ENCODE results near the gene ZNF605.

Gene ZNF605

GRCh38 chr12:132873724-132874123 lies 82.4 kb downstream of the ZNF605 start:
- WGBS, 2 donors (ENCODE audit: extremely low coverage in 2 of 2, insufficient read length in 2 of 2, insufficient replicate concordance in 1 of 2) = no CpG with 5 or more reads among the region's 10 CpGs
- H4K8ac ChIP-seq (ENCODE audit: low read depth, low read length) = no peak overlapping the region
- no peaks in the 10 kb centered on the region for H3K27me3 ChIP-seq (ENCODE audit: control insufficient read depth in 3 of 3, insufficient read depth in 3 of 3, low read depth in 1 of 3, low read length in 3 of 3)
- no peak overlapping the region for H3K4ac ChIP-seq (ENCODE audit: low read length)
- H2BK12ac ChIP-seq (ENCODE audit: low read length) = no peak overlapping the region
- H2AFZ ChIP-seq (ENCODE audit: low read length) = no peak overlapping the region
- no peak overlapping the region for H3K18ac ChIP-seq (ENCODE audit: low read length)
- H3K23ac ChIP-seq (ENCODE audit: low read depth, low read length, poor library complexity) = no peak overlapping the region
- no peak overlapping the region for H3K4me3 ChIP-seq (ENCODE audit: low read length in 2 of 2)
- no peak overlapping the region for H2BK120ac ChIP-seq (ENCODE audit: low read depth, low read length)
- no peak overlapping the region for H3K9ac ChIP-seq (ENCODE audit: low read depth, low read length, poor library complexity)
- H3K14ac ChIP-seq (ENCODE audit: low read length) = no peak overlapping the region
- no peak overlapping the region for H3K27ac ChIP-seq (replicated peaks; ENCODE audit: low read length)
- H2BK15ac ChIP-seq (ENCODE audit: low read length) = no peak overlapping the region
- no peak overlapping the region for H3K4me2 ChIP-seq (ENCODE audit: insufficient read depth, low read length, poor library complexity, severe bottlenecking)
- H2BK5ac ChIP-seq (ENCODE audit: low read length) = no peak overlapping the region
- DNase-seq (ENCODE audit: low spot score) = no peak
- H3K79me1 ChIP-seq (ENCODE audit: low read depth, low read length) = peaks cover 5% of the 10 kb centered on the region
- H3K36me3 ChIP-seq (replicated peaks in 1 of 2; ENCODE audit: control insufficient read depth in 2 of 2, insufficient read depth in 2 of 2, low read length in 2 of 2) = peaks cover 21 to 73% of the 10 kb centered on the region in 2 donors
- H4K91ac ChIP-seq (ENCODE audit: low read depth, low read length, poor library complexity) = no peak overlapping the region
- no peaks in the 10 kb centered on the region for H3K4me1 ChIP-seq (ENCODE audit: control insufficient read depth in 2 of 2, insufficient read depth in 1 of 2, low read depth in 1 of 2, low read length in 2 of 2)
- no peak overlapping the region for H2AK5ac ChIP-seq (ENCODE audit: low read depth, low read length)
- no peaks in the 10 kb centered on the region for H3K9me3 ChIP-seq (replicated peaks in 1 of 2; ENCODE audit: control insufficient read depth in 2 of 2, insufficient read depth in 1 of 2, low read depth in 1 of 2, low read length in 2 of 2)

GRCh38 chr12:132872975-132873421 lies 83.1 kb downstream of the ZNF605 start:
- peaks cover 5% of the 10 kb centered on the region for H3K79me1 ChIP-seq (ENCODE audit: low read depth, low read length)
- H2BK15ac ChIP-seq (ENCODE audit: low read length) = no peak overlapping the region
- no peak overlapping the region for H2AFZ ChIP-seq (ENCODE audit: low read length)
- no peak overlapping the region for H2BK5ac ChIP-seq (ENCODE audit: low read length)
- no peaks in the 10 kb centered on the region for H3K4me1 ChIP-seq (ENCODE audit: control insufficient read depth in 2 of 2, insufficient read depth in 1 of 2, low read depth in 1 of 2, low read length in 2 of 2)
- H4K8ac ChIP-seq (ENCODE audit: low read depth, low read length) = no peak overlapping the region
- no peak overlapping the region for H2BK120ac ChIP-seq (ENCODE audit: low read depth, low read length)
- no peak overlapping the region for H3K14ac ChIP-seq (ENCODE audit: low read length)
- H4K91ac ChIP-seq (ENCODE audit: low read depth, low read length, poor library complexity) = no peak overlapping the region
- H3K36me3 ChIP-seq (replicated peaks in 1 of 2; ENCODE audit: control insufficient read depth in 2 of 2, insufficient read depth in 2 of 2, low read length in 2 of 2) = peaks cover 21 to 75% of the 10 kb centered on the region in 2 donors
- no peak overlapping the region for H3K18ac ChIP-seq (ENCODE audit: low read length)
- no peak overlapping the region for H3K27ac ChIP-seq (replicated peaks; ENCODE audit: low read length)
- H3K9ac ChIP-seq (ENCODE audit: low read depth, low read length, poor library complexity) = no peak overlapping the region
- H3K4me3 ChIP-seq (ENCODE audit: low read length in 2 of 2) = no peak overlapping the region
- no peaks in the 10 kb centered on the region for H3K27me3 ChIP-seq (ENCODE audit: control insufficient read depth in 3 of 3, insufficient read depth in 3 of 3, low read depth in 1 of 3, low read length in 3 of 3)
- peak overlapping the region; percentile 2 for H3K23ac ChIP-seq (ENCODE audit: low read depth, low read length, poor library complexity)
- no peak overlapping the region for H2AK5ac ChIP-seq (ENCODE audit: low read depth, low read length)
- H3K4ac ChIP-seq (ENCODE audit: low read length) = no peak overlapping the region
- no peak overlapping the region for H2BK12ac ChIP-seq (ENCODE audit: low read length)
- no peak for DNase-seq (ENCODE audit: low spot score)
- WGBS, 2 donors (ENCODE audit: extremely low coverage in 2 of 2, insufficient read length in 2 of 2, insufficient replicate concordance in 1 of 2) = no CpG with 5 or more reads among the region's 12 CpGs
- H3K4me2 ChIP-seq (ENCODE audit: insufficient read depth, low read length, poor library complexity, severe bottlenecking) = no peak overlapping the region
- no peaks in the 10 kb centered on the region for H3K9me3 ChIP-seq (replicated peaks in 1 of 2; ENCODE audit: control insufficient read depth in 2 of 2, insufficient read depth in 1 of 2, low read depth in 1 of 2, low read length in 2 of 2)

- Histone ChIP-seq H3K27me3 (ENCODE audit: control insufficient read depth in 3 of 3, insufficient read depth in 3 of 3, low read depth in 1 of 3, low read length in 3 of 3) (no peaks in the 10 kb centered on the region), H2BK120ac (ENCODE audit: low read depth, low read length) (no peak overlapping the region), H3K27ac (replicated peaks; ENCODE audit: low read length) (no peak overlapping the region), H2AK5ac (ENCODE audit: low read depth, low read length) (no peak overlapping the region), H3K36me3 (replicated peaks in 1 of 2; ENCODE audit: control insufficient read depth in 2 of 2, insufficient read depth in 2 of 2, low read length in 2 of 2) (peaks cover 21 to 79% of the 10 kb centered on the region in 2 donors), H4K91ac (ENCODE audit: low read depth, low read length, poor library complexity) (no peak overlapping the region), H2AFZ (ENCODE audit: low read length) (no peak overlapping the region), H3K4me1 (ENCODE audit: control insufficient read depth in 2 of 2, insufficient read depth in 1 of 2, low read depth in 1 of 2, low read length in 2 of 2) (no peaks in the 10 kb centered on the region), H3K9me3 (replicated peaks in 1 of 2; ENCODE audit: control insufficient read depth in 2 of 2, insufficient read depth in 1 of 2, low read depth in 1 of 2, low read length in 2 of 2) (peaks cover 0 to under 1% of the 10 kb centered on the region in 2 donors), H3K23ac (ENCODE audit: low read depth, low read length, poor library complexity) (peak overlapping the region; percentile 2), H3K9ac (ENCODE audit: low read depth, low read length, poor library complexity) (no peak overlapping the region), H4K8ac (ENCODE audit: low read depth, low read length) (no peak overlapping the region), H2BK12ac (ENCODE audit: low read length) (no peak overlapping the region), H3K4me2 (ENCODE audit: insufficient read depth, low read length, poor library complexity, severe bottlenecking) (no peak overlapping the region), H3K18ac (ENCODE audit: low read length) (no peak overlapping the region), H2BK15ac (ENCODE audit: low read length) (no peak overlapping the region), H3K79me1 (ENCODE audit: low read depth, low read length) (peaks cover 5% of the 10 kb centered on the region), H3K4ac (ENCODE audit: low read length) (no peak overlapping the region), H3K4me3 (ENCODE audit: low read length in 2 of 2) (peak overlapping the region in 1 of 2 donors; percentile 30), H3K14ac (ENCODE audit: low read length) (no peak overlapping the region), H2BK5ac (ENCODE audit: low read length) (no peak overlapping the region)
- DNase-seq (ENCODE audit: low spot score) = no peak
- WGBS, 2 donors (ENCODE audit: extremely low coverage in 2 of 2, insufficient read length in 2 of 2, insufficient replicate concordance in 1 of 2) = no CpG with 5 or more reads among the region's 21 CpGs
Observed at GRCh38 chr12:132872073-132872855, 83.8 kb downstream of the ZNF605 start.

GRCh38 chr12:132869551-132869950 lies 86.6 kb downstream of the ZNF605 start:
- Histone ChIP-seq H2AFZ (ENCODE audit: low read length) (no peak overlapping the region), H2BK15ac (ENCODE audit: low read length) (no peak overlapping the region), H3K27me3 (ENCODE audit: control insufficient read depth in 3 of 3, insufficient read depth in 3 of 3, low read depth in 1 of 3, low read length in 3 of 3) (no peaks in the 10 kb centered on the region), H3K4me2 (ENCODE audit: insufficient read depth, low read length, poor library complexity, severe bottlenecking) (no peak overlapping the region), H3K14ac (ENCODE audit: low read length) (no peak overlapping the region), H3K9ac (ENCODE audit: low read depth, low read length, poor library complexity) (no peak overlapping the region), H4K8ac (ENCODE audit: low read depth, low read length) (no peak overlapping the region), H3K4me1 (ENCODE audit: control insufficient read depth in 2 of 2, insufficient read depth in 1 of 2, low read depth in 1 of 2, low read length in 2 of 2) (no peaks in the 10 kb centered on the region), H2BK12ac (ENCODE audit: low read length) (no peak overlapping the region), H3K36me3 (replicated peaks in 1 of 2; ENCODE audit: control insufficient read depth in 2 of 2, insufficient read depth in 2 of 2, low read length in 2 of 2) (peaks cover 29 to 78% of the 10 kb centered on the region in 2 donors), H3K79me1 (ENCODE audit: low read depth, low read length) (peaks cover 5% of the 10 kb centered on the region), H3K4me3 (ENCODE audit: low read length in 2 of 2) (no peak overlapping the region), H3K4ac (ENCODE audit: low read length) (no peak overlapping the region), H3K18ac (ENCODE audit: low read length) (no peak overlapping the region), H2BK5ac (ENCODE audit: low read length) (no peak overlapping the region), H3K23ac (ENCODE audit: low read depth, low read length, poor library complexity) (no peak overlapping the region), H3K9me3 (replicated peaks in 1 of 2; ENCODE audit: control insufficient read depth in 2 of 2, insufficient read depth in 1 of 2, low read depth in 1 of 2, low read length in 2 of 2) (peaks cover 0 to 2% of the 10 kb centered on the region in 2 donors), H2BK120ac (ENCODE audit: low read depth, low read length) (no peak overlapping the region), H2AK5ac (ENCODE audit: low read depth, low read length) (no peak overlapping the region), H4K91ac (ENCODE audit: low read depth, low read length, poor library complexity) (no peak overlapping the region), H3K27ac (replicated peaks; ENCODE audit: low read length) (no peak overlapping the region)
- no CpG with 5 or more reads among the region's 14 CpGs for WGBS, 2 donors (ENCODE audit: extremely low coverage in 2 of 2, insufficient read length in 2 of 2, insufficient replicate concordance in 1 of 2)
- DNase-seq (ENCODE audit: low spot score) = no peak

All from neuronal stem cell (in vitro differentiated cells).